HepG2 (cell line): Measurements from ENCODE around the gene ZNF276. TPM values are rescaled to one million over a fixed set of nuclear protein-coding genes. Genes with fewer than 3 reads are reported as not detected.

Experiments
- ATAC-seq: fragments of 200-7000 bp; cut with Tn5 transposase; 3 replicates; pipeline ENCODE4 v1.9.1; 2020; ENCODE audit warnings: mild to moderate bottlenecking, moderate library complexity
- BruUV-seq: library from RNA; stranded (reverse); fragments of 400-500 nt; replicated peaks from 2 replicates; lab custom pipeline; 2021; lab: Mats Ljungman, UMichigan
- CTCF ChIA-PET: fragments of 300-600 bp; formaldehyde crosslinking; extraction: SDS; loops from one replicate; lab custom pipeline; 2021; ENCODE audit warnings: low total read pairs, inconsistent platforms, low intra/inter-chr PET ratio; lab: Yijun Ruan, JAX
- POLR2A ChIA-PET: fragments of 350-600 bp; sonication (Branson Sonifier 250); formaldehyde crosslinking; loops from one replicate; lab custom pipeline; 2020; ENCODE audit warnings: antibody characterized with exemption, inconsistent platforms; lab: Yijun Ruan, JAX
- DNase-seq: peaks from one replicate; pipeline ENCODE4 v3.0.0-alpha.2; 2015; ENCODE audit warnings: low spot score
- FAIRE-seq: peaks from 3 replicates; lab custom pipeline; 2011; peaks lifted over from hg19 to GRCh38; lab: Jason Lieb, UNC
- H2AFZ ChIP-seq: one replicate; pipeline ENCODE4 v1.6.1; 2011; ENCODE audit warnings: low read length, inconsistent platforms
- H3K27ac ChIP-seq: fragments of 300-600 bp; 3 replicates; pipeline ENCODE4 v1.8.0; 2011; ENCODE audit warnings: mixed run types, mild to moderate bottlenecking, mixed read lengths, low read length, inconsistent platforms; ENCODE audit not compliant: insufficient read depth; ENCODE audit errors: extremely low read length
- H3K27me3 ChIP-seq, 2 experiments: fragments of 200-600 bp in 1 of 2; 2 replicates in 1 of 2; 3 replicates in 1 of 2; pipeline versions ENCODE4 v1.6.0 to v1.8.0; 2011; ENCODE audit warnings: low read length in 2 of 2, mild to moderate bottlenecking in 2 of 2, moderate library complexity in 2 of 2, inconsistent platforms in 1 of 2; ENCODE audit not compliant: insufficient read depth in 2 of 2, control insufficient read depth in 1 of 2
- H3K36me3 ChIP-seq, 2 experiments: fragments of 200-600 bp in 1 of 2; replicated peaks in 1 of 2; 2 replicates in 1 of 2; 3 replicates in 1 of 2; pipeline versions ENCODE4 v1.5.1 to v1.8.0; 2011; ENCODE audit warnings: low read length in 2 of 2, inconsistent platforms in 1 of 2; ENCODE audit not compliant: insufficient read depth in 2 of 2, control insufficient read depth in 1 of 2
- H3K4me1 ChIP-seq: 2 replicates; pipeline ENCODE4 v1.5.1; 2012; ENCODE audit warnings: low read length, inconsistent platforms; ENCODE audit not compliant: insufficient read depth
- H3K4me2 ChIP-seq: 2 replicates; pipeline ENCODE4 v1.6.0; 2011; ENCODE audit warnings: low read depth, low read length, inconsistent platforms
- H3K4me3 ChIP-seq, 3 experiments: fragments of 200-600 bp in 1 of 3; sonication (generic), shearing (Covaris generic) in 1 of 3; replicated peaks in 1 of 3; 2 replicates each; pipeline ENCODE4 v1.5.1; 2011 to 2016; ENCODE audit warnings: low read length in 3 of 3, inconsistent platforms in 2 of 3, low read depth in 2 of 3, mild to moderate bottlenecking in 2 of 3, control low read depth in 1 of 3, mixed read lengths in 1 of 3; ENCODE audit not compliant: insufficient read depth in 1 of 3
- H3K79me2 ChIP-seq: one replicate; pipeline ENCODE4 v1.6.1; 2011; ENCODE audit warnings: low read length, inconsistent platforms; ENCODE audit not compliant: insufficient read depth
- H3K9ac ChIP-seq: 2 replicates; pipeline ENCODE4 v1.6.0; 2011; ENCODE audit warnings: mild to moderate bottlenecking, low read depth, low read length, inconsistent platforms; ENCODE audit not compliant: insufficient read depth
- H3K9me3 ChIP-seq: 2 replicates; pipeline ENCODE4 v1.5.1; 2012; ENCODE audit warnings: mild to moderate bottlenecking, low read length
- H4K20me1 ChIP-seq: 2 replicates; pipeline ENCODE4 v1.6.0; 2011; ENCODE audit warnings: inconsistent platforms, mild to moderate bottlenecking, low read length, moderate library complexity; ENCODE audit not compliant: insufficient read depth
- FIP1L1 ChIP-seq: fragments of 200-400 bp; formaldehyde crosslinking; IDR thresholded peaks from 2 replicates; pipeline ENCODE4 v1.6.1; 2018; ENCODE audit warnings: low read depth, mild to moderate bottlenecking, low read length, moderate library complexity, borderline replicate concordance; ENCODE audit not compliant: insufficient read depth
- LCORL ChIP-seq, 2 experiments: fragments of 450-650 bp in 1 of 2; sonication (generic) in 1 of 2; formaldehyde crosslinking in 1 of 2; IDR thresholded peaks; 2 replicates each; pipeline versions ENCODE4 v1.5.0 to v1.6.1; 2017 to 2020; ENCODE audit warnings: antibody characterized with exemption in 1 of 2, missing genetic modification reagents in 1 of 2
- POLR2A ChIP-seq, 2 experiments: IDR thresholded peaks; 2 replicates each; pipeline ENCODE4 v1.6.1; 2011; ENCODE audit warnings: low read depth in 2 of 2, low read length in 2 of 2, mild to moderate bottlenecking in 1 of 2, moderate library complexity in 1 of 2; ENCODE audit not compliant: insufficient read depth in 1 of 2
- RBM22 ChIP-seq: fragments of 200-400 bp; formaldehyde crosslinking; optimal IDR thresholded peaks from 2 replicates; pipeline ENCODE3; 2017; ENCODE audit warnings: mild to moderate bottlenecking, low read length, moderate library complexity
- TRIM22 ChIP-seq: fragments of 450-650 bp; IDR thresholded peaks from 2 replicates; pipeline ENCODE4 v1.6.1; 2017
- ZNF337 ChIP-seq: sonication (generic); formaldehyde crosslinking; IDR thresholded peaks from 2 replicates; pipeline ENCODE4 v1.5.1; 2020; ENCODE audit warnings: missing genetic modification reagents, low read depth, mild to moderate bottlenecking, borderline replicate concordance
- ZNF343 ChIP-seq: sonication (generic); formaldehyde crosslinking; IDR thresholded peaks from 2 replicates; pipeline ENCODE4 v1.4.0; 2020; ENCODE audit warnings: mild to moderate bottlenecking, missing genetic modification reagents
- ZNF768 ChIP-seq: sonication (generic); formaldehyde crosslinking; IDR thresholded peaks from 2 replicates; pipeline ENCODE4 v1.4.0; 2020; ENCODE audit warnings: missing genetic modification reagents
- ZSCAN22 ChIP-seq: sonication (generic); formaldehyde crosslinking; IDR thresholded peaks from 2 replicates; pipeline ENCODE4 v1.4.0; 2020; ENCODE audit warnings: mild to moderate bottlenecking, missing genetic modification reagents
- WGBS: methylation state at CpG from one replicate; pipeline ENCODE4 v1.1.6; 2017; ENCODE audit warnings: low lambda C conversion rate; 5-methylcytosine and 5-hydroxymethylcytosine counted together
- in situ Hi-C: cut with HindIII; loops from 2 replicates; pipeline ENCODE4 v1.10.0; 2017; ENCODE audit warnings: low pct_unique_long_range_greater_than_20kb; ENCODE audit not compliant: extremely low pct_ligation_motif_present
- intact Hi-C: fragments of 100-400 bp; cut with micrococcal nuclease; formaldehyde crosslinking; loops from one replicate; pipeline ENCODE4 v1.10.0; 2022; ENCODE audit not compliant: unreplicated experiment
- polyA plus RNA-seq, 8 experiments: library from polyadenylated mRNA; depleted of rRNA in 3 of 8; stranded (reverse) in 7 of 8; unstranded in 1 of 8; fragments of >200 nt; fragmentation: Illumina TruSeq in 4 of 8; extraction: Trizol in 4 of 8; gene quantifications; 2 replicates each; pipeline versions ENCODE4 v1.2.1 to v1.2.3, GENCODE V29; 2011 to 2016; ENCODE audit warnings: low read depth in 4 of 8, missing spikeins in 1 of 8, mixed read lengths in 1 of 8; ENCODE audit not compliant: insufficient read depth in 1 of 8
- total RNA-seq, 5 experiments: library from RNA; depleted of rRNA; stranded (reverse); fragments of >200 nt; fragmentation: Illumina TruSeq; extraction: Trizol; gene quantifications; 2 replicates each; pipeline ENCODE4 v1.2.3, GENCODE V29; 2016; ENCODE audit warnings: low read depth in 1 of 5

The ZNF276 gene
- total and polyA plus RNA-seq, 2 of the 13 experiments (the other 11 are each of a cell fraction or from before 2014, with no cell fraction given) = 17.7 to 18.0 TPM

DNA sequence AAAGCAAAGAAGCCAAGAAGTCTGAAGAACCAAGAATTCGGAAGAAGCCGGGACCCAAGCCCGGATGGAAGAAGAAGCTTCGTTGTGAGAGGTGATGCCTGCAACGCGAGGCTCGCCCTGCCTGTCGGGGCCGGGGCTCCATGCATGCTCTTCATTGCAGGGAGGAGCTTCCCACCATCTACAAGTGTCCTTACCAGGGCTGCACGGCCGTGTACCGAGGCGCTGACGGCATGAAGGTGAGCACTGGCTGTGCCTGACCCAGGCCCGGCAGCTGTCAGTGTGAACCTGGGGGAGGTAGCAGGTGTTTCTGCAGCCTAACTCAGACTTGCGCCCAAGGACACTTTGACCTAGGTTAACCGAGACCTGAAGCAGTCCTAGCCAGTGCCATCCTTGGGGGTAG is 12.0 kb downstream of the ZNF276 start:
- no peak for TF ChIP-seq ZSCAN22 (CRISPR knock-in tag)
- no peak for TF ChIP-seq FIP1L1
- TF ChIP-seq LCORL (IDR thresholded peaks at IDR 0.05) = no peak
- no peak for TF ChIP-seq LCORL (CRISPR knock-in tag; IDR thresholded peaks at IDR 0.05)
- TF ChIP-seq RBM22 = peak; percentile 5
- no peak for TF ChIP-seq ZNF337
- TF ChIP-seq TRIM22 = no peak
- peak in 1 of 2 experiments; percentile 54; a peak in 1 of 4 replicates for TF ChIP-seq POLR2A (IDR thresholded peaks at IDR 0.05; ENCODE audit: insufficient read depth in 1 of 2, low read depth in 2 of 2, low read length in 2 of 2)
- TF ChIP-seq ZNF343 (CRISPR knock-in tag) = no peak
- TF ChIP-seq ZNF768 (CRISPR knock-in tag) = 0 out of 2 replicates have a peak, but pooled peaks have one; percentile 16
- Histone ChIP-seq H3K36me3 (peaks cover 41 to 75% of the 10 kb centered on the region in 2 experiments), H3K4me3 (no peak overlapping the region), H3K79me2 (no peaks in the 10 kb centered on the region), H3K9me3 (no peaks in the 10 kb centered on the region), H3K27ac (no peak overlapping the region), H3K4me1 (peaks cover 21% of the 10 kb centered on the region), H3K4me2 (no peak overlapping the region), H3K27me3 (no peaks in the 10 kb centered on the region), H4K20me1 (no peaks in the 10 kb centered on the region), H3K9ac (no peak overlapping the region), H2AFZ (no peak overlapping the region)
- intact Hi-C loops = no loop called here
- DNase-seq = no peak
- CTCF ChIA-PET = no interaction called here
- in situ Hi-C loops = no loop called here
- no peak for FAIRE-seq
- WGBS = 96% methylated on average over 15 of the region's 17 CpGs
- BruUV-seq = no TSS peak
- POLR2A ChIA-PET = no interaction called here
- ATAC-seq = no peak
